ENCODE data around the gene EGFLAM. TPM values are rescaled to one million over a fixed set of nuclear protein-coding genes. Genes with fewer than 3 reads are reported as not detected.

Gene EGFLAM
- total and polyA plus RNA-seq, 2 donors (not counting 1 experiment from before 2014, with no cell fraction given): 0.33 to 20.0 TPM

DNA sequence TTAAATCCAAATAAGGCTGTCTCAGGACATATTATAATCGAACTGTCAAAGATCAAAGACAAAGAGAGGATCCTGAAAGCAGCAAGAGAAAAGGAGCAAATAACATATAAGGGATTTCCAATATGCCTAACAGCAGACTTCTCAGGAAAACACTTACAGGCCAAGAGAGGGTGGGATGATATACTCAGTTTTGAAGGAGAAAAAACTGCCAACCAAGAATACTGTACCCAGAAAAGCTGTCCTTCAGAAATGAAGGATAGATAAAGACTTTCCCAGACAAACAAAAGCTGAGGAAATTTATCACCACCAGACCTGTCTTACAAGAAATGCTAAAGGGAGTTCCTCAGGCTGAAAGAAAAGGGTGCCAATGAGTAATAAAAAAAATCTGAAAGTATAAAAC lies 16.0 kb downstream of the EGFLAM start:
- Histone ChIP-seq H3K4me1 (ENCODE audit: control insufficient read depth, extremely low read depth, insufficient read depth, low read length) (no peaks in the 10 kb centered on the region), H3K4me2 (ENCODE audit: extremely low read depth, insufficient read depth, low read length) (no peak overlapping the region), H3K9ac (ENCODE audit: insufficient read depth, low read length) (no peak overlapping the region), H3K9me3 (ENCODE audit: control insufficient read depth, insufficient read depth, low read depth, low read length) (no peaks in the 10 kb centered on the region), H4K20me1 (ENCODE audit: control insufficient read depth, extremely low read depth, insufficient read depth, low read length) (no peaks in the 10 kb centered on the region), H3K27ac (ENCODE audit: insufficient read depth, low read length) (no peak overlapping the region), H3K36me3 (ENCODE audit: control insufficient read depth, insufficient read depth, low read length) (no peaks in the 10 kb centered on the region), H2AFZ (ENCODE audit: low read length) (no peak overlapping the region), H3K4me3 (replicated peaks in 1 of 4; ENCODE audit: control extremely low read depth in 1 of 4, insufficient read depth in 1 of 4, low read depth in 3 of 4, low read length in 4 of 4) (no peak overlapping the region), H3K79me2 (ENCODE audit: control insufficient read depth, insufficient read depth, low read length) (no peaks in the 10 kb centered on the region), H3K27me3 (ENCODE audit: control insufficient read depth, insufficient read depth, low read length) (no peaks in the 10 kb centered on the region)
- no peak for DNase-seq (ENCODE audit: low read depth in 2 of 2)
- no peak for TF ChIP-seq EZH2 (IDR thresholded peaks at IDR 0.05; ENCODE audit: low read length, missing control alignments)
- TF ChIP-seq, protein P1, sequence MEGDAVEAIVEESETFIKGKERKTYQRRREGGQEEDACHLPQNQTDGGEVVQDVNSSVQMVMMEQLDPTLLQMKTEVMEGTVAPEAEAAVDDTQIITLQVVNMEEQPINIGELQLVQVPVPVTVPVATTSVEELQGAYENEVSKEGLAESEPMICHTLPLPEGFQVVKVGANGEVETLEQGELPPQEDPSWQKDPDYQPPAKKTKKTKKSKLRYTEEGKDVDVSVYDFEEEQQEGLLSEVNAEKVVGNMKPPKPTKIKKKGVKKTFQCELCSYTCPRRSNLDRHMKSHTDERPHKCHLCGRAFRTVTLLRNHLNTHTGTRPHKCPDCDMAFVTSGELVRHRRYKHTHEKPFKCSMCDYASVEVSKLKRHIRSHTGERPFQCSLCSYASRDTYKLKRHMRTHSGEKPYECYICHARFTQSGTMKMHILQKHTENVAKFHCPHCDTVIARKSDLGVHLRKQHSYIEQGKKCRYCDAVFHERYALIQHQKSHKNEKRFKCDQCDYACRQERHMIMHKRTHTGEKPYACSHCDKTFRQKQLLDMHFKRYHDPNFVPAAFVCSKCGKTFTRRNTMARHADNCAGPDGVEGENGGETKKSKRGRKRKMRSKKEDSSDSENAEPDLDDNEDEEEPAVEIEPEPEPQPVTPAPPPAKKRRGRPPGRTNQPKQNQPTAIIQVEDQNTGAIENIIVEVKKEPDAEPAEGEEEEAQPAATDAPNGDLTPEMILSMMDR (conservative IDR thresholded peaks at IDR 0.05 in 1 of 2, IDR thresholded peaks at IDR 0.05 in 1 of 2; ENCODE audit: low read depth in 1 of 2, low read length in 2 of 2): no peak

GRCh38 chr5:38284384-38284783 lies 26.0 kb downstream of the EGFLAM start:
- no peak overlapping the region for H3K27ac ChIP-seq (ENCODE audit: insufficient read depth, low read length)
- H3K4me3 ChIP-seq (replicated peaks in 1 of 4; ENCODE audit: control extremely low read depth in 1 of 4, insufficient read depth in 1 of 4, low read depth in 3 of 4, low read length in 4 of 4): no peak overlapping the region
- no peaks in the 10 kb centered on the region for H3K79me2 ChIP-seq (ENCODE audit: control insufficient read depth, insufficient read depth, low read length)
- TF ChIP-seq, protein P1 (conservative IDR thresholded peaks at IDR 0.05 in 1 of 2, IDR thresholded peaks at IDR 0.05 in 1 of 2; ENCODE audit: low read depth in 1 of 2, low read length in 2 of 2): no peak
- TF ChIP-seq EZH2 (IDR thresholded peaks at IDR 0.05; ENCODE audit: low read length, missing control alignments): no peak
- H3K27me3 ChIP-seq (ENCODE audit: control insufficient read depth, insufficient read depth, low read length): peaks cover under 1% of the 10 kb centered on the region
- no peak for DNase-seq (ENCODE audit: low read depth in 2 of 2)
- H3K4me1 ChIP-seq (ENCODE audit: control insufficient read depth, extremely low read depth, insufficient read depth, low read length): no peaks in the 10 kb centered on the region
- no peak overlapping the region for H2AFZ ChIP-seq (ENCODE audit: low read length)
- no peaks in the 10 kb centered on the region for H3K9me3 ChIP-seq (ENCODE audit: control insufficient read depth, insufficient read depth, low read depth, low read length)
- no peak overlapping the region for H3K4me2 ChIP-seq (ENCODE audit: extremely low read depth, insufficient read depth, low read length)
- H3K9ac ChIP-seq (ENCODE audit: insufficient read depth, low read length): no peak overlapping the region
- H3K36me3 ChIP-seq (ENCODE audit: control insufficient read depth, insufficient read depth, low read length): no peaks in the 10 kb centered on the region
- H4K20me1 ChIP-seq (ENCODE audit: control insufficient read depth, extremely low read depth, insufficient read depth, low read length): no peaks in the 10 kb centered on the region

GRCh38 chr5:38285226-38285625 lies 26.9 kb downstream of the EGFLAM start:
- H3K4me3 ChIP-seq (replicated peaks in 1 of 4; ENCODE audit: control extremely low read depth in 1 of 4, insufficient read depth in 1 of 4, low read depth in 3 of 4, low read length in 4 of 4): no peak overlapping the region
- H3K27ac ChIP-seq (ENCODE audit: insufficient read depth, low read length): no peak overlapping the region
- H3K79me2 ChIP-seq (ENCODE audit: control insufficient read depth, insufficient read depth, low read length): no peaks in the 10 kb centered on the region
- no peaks in the 10 kb centered on the region for H3K9me3 ChIP-seq (ENCODE audit: control insufficient read depth, insufficient read depth, low read depth, low read length)
- H3K4me1 ChIP-seq (ENCODE audit: control insufficient read depth, extremely low read depth, insufficient read depth, low read length): no peaks in the 10 kb centered on the region
- peaks cover 3% of the 10 kb centered on the region for H3K27me3 ChIP-seq (ENCODE audit: control insufficient read depth, insufficient read depth, low read length)
- no peak overlapping the region for H3K9ac ChIP-seq (ENCODE audit: insufficient read depth, low read length)
- no peak overlapping the region for H3K4me2 ChIP-seq (ENCODE audit: extremely low read depth, insufficient read depth, low read length)
- no peak for TF ChIP-seq EZH2 (IDR thresholded peaks at IDR 0.05; ENCODE audit: low read length, missing control alignments)
- TF ChIP-seq, protein P1 (conservative IDR thresholded peaks at IDR 0.05 in 1 of 2, IDR thresholded peaks at IDR 0.05 in 1 of 2; ENCODE audit: low read depth in 1 of 2, low read length in 2 of 2): no peak
- H4K20me1 ChIP-seq (ENCODE audit: control insufficient read depth, extremely low read depth, insufficient read depth, low read length): no peaks in the 10 kb centered on the region
- no peak overlapping the region for H2AFZ ChIP-seq (ENCODE audit: low read length)
- no peak for DNase-seq (ENCODE audit: low read depth in 2 of 2)
- no peaks in the 10 kb centered on the region for H3K36me3 ChIP-seq (ENCODE audit: control insufficient read depth, insufficient read depth, low read length)

Data from fibroblast of lung (primary cell).